GM18867 (cell line): ENCODE results near the gene EPB41.
A peak's percentile ranks its signal among the peaks of the same experiment; 100 is the strongest.
"Not testable (repeated sequence)": the region's sequence is repeated elsewhere in the genome, so short reads cannot be mapped to it uniquely, and the experiment has no call there.

Source experiments
- ATAC-seq: cut with Tn5 transposase; IDR thresholded peaks from one replicate; pipeline ENCODE4 v1.9.1; 2021; ENCODE audit warnings: mild to moderate bottlenecking, moderate library complexity; ENCODE audit not compliant: unreplicated experiment

EPB41 gene

GRCh38 chr1:28914228-28915030, at the start of gene EPB41:
TSS of gene EPB41 (plus strand) at chr1:28914569. CDS start at chr1:28987438, 72,869 bp downstream.
- peak; percentile 85 for ATAC-seq

GRCh38 chr1:28864695-28865094, 49.7 kb upstream of the EPB41 start:
- ATAC-seq: no peak

GRCh38 chr1:28865997-28866650, 48.2 kb upstream of the EPB41 start:
- no peak for ATAC-seq

- no peak for ATAC-seq
Measured at GRCh38 chr1:28867850-28868249, 46.5 kb upstream of the EPB41 start.

GRCh38 chr1:28869952-28870351, 44.4 kb upstream of the EPB41 start:
- no peak for ATAC-seq

GRCh38 chr1:28871631-28872401, 42.6 kb upstream of the EPB41 start:
- ATAC-seq: no peak

- ATAC-seq: not testable (repeated sequence)
Measured at GRCh38 chr1:28875134-28875533, 39.2 kb upstream of the EPB41 start.

- peak; percentile 48 for ATAC-seq
Measured at GRCh38 chr1:28877132-28877781, 37.1 kb upstream of the EPB41 start.

GRCh38 chr1:28878796-28879195, 35.6 kb upstream of the EPB41 start:
- no peak for ATAC-seq

GRCh38 chr1:28882009-28882628, 32.2 kb upstream of the EPB41 start:
- ATAC-seq: no peak

- no peak for ATAC-seq
Measured at GRCh38 chr1:28883242-28883616, 31.1 kb upstream of the EPB41 start.

GRCh38 chr1:28885472-28885877, 28.9 kb upstream of the EPB41 start:
- ATAC-seq: no peak

- no peak for ATAC-seq
Measured at GRCh38 chr1:28885977-28886730, 28.2 kb upstream of the EPB41 start.

- peak; percentile 67 for ATAC-seq
Measured at GRCh38 chr1:28886731-28887418, 27.5 kb upstream of the EPB41 start.

- ATAC-seq: peak; percentile 17
Measured at GRCh38 chr1:28887419-28887834, 26.9 kb upstream of the EPB41 start.

- no peak for ATAC-seq
Measured at GRCh38 chr1:28887835-28888682, 26.3 kb upstream of the EPB41 start.

- ATAC-seq: no peak
Measured at GRCh38 chr1:28888915-28889314, 25.5 kb upstream of the EPB41 start.

GRCh38 chr1:28889357-28889756, 25.0 kb upstream of the EPB41 start:
- ATAC-seq: no peak
